Measurements from ENCODE around the gene PRKAR1A. TPM values are rescaled to one million over a fixed set of nuclear protein-coding genes. Genes with fewer than 3 reads are reported as not detected.

The PRKAR1A gene
- total RNA-seq, 1 experiment from 2014 or later: 156 TPM

- no peak for DNase-seq (ENCODE audit: low spot score)
- in situ Hi-C loops (cut with HindIII; ENCODE audit: low sequenced_read_pairs): no loop called here
Measured at GRCh38 chr17:68592682-68593641, 80.7 kb downstream of the PRKAR1A start.

DNA sequence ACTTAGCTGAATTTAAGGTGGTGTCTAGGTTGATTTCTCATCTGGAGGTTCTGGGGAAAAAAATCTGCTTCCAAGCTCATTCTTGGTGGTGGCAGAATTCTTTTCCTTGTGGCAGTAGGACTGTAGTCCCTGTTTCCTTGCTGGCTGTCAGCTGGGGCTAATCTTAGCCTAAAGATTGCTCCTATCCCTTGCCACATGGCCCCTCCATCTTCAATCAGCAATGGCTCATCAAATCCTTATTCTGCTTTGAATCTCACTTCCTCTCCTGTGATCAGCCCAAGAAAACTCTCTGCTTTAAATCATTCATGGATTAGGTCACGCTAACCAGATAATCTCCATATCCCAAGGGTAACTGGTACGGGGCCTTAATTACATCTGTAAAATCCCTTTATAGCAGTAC is 82.3 kb downstream of the PRKAR1A start:
- DNase-seq (ENCODE audit: low spot score): no peak
- in situ Hi-C loops (cut with HindIII; ENCODE audit: low sequenced_read_pairs): no loop called here

- DNase-seq (ENCODE audit: low spot score): no peak
- in situ Hi-C loops (cut with HindIII; ENCODE audit: low sequenced_read_pairs): no loop called here
Measured at GRCh38 chr17:68595496-68595895, 83.3 kb downstream of the PRKAR1A start.

GRCh38 chr17:68595986-68596385 is 83.8 kb downstream of the PRKAR1A start:
- DNase-seq (ENCODE audit: low spot score): no peak
- in situ Hi-C loops (cut with HindIII; ENCODE audit: low sequenced_read_pairs): no loop called here

GRCh38 chr17:68596411-68596945 is 84.2 kb downstream of the PRKAR1A start:
- in situ Hi-C loops (cut with HindIII; ENCODE audit: low sequenced_read_pairs): no loop called here
- no peak for DNase-seq (ENCODE audit: low spot score)

GRCh38 chr17:68598074-68598473 is 85.8 kb downstream of the PRKAR1A start:
- no peak for DNase-seq (ENCODE audit: low spot score)
- in situ Hi-C loops (cut with HindIII; ENCODE audit: low sequenced_read_pairs): no loop called here

GRCh38 chr17:68598545-68598961 is 86.3 kb downstream of the PRKAR1A start:
- DNase-seq (ENCODE audit: low spot score): no peak
- in situ Hi-C loops (cut with HindIII; ENCODE audit: low sequenced_read_pairs): no loop called here

DNA sequence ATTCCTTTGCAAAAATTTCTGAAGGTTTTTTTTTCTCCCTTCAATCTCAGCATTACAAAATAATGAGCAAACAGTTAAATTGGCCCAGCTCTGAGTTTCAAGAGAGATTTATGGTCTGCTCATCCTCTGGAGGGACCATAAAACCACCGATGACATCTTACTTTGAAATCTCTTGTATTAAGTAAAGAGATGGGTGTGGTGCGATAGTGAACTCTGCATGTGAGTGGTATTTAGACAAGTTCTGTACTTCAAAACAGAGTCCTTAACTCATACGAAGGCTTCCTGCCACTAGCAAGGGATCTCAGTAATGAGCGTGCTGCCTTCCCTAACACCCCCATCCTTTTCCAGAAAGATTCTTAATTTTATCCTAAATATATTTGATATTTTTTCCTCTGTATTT is 86.9 kb downstream of the PRKAR1A start:
- no peak for DNase-seq (ENCODE audit: low spot score)
- in situ Hi-C loops (cut with HindIII; ENCODE audit: low sequenced_read_pairs): no loop called here

GRCh38 chr17:68599552-68600066 is 87.4 kb downstream of the PRKAR1A start:
- in situ Hi-C loops (cut with HindIII; ENCODE audit: low sequenced_read_pairs): no loop called here
- DNase-seq (ENCODE audit: low spot score): no peak

DNA sequence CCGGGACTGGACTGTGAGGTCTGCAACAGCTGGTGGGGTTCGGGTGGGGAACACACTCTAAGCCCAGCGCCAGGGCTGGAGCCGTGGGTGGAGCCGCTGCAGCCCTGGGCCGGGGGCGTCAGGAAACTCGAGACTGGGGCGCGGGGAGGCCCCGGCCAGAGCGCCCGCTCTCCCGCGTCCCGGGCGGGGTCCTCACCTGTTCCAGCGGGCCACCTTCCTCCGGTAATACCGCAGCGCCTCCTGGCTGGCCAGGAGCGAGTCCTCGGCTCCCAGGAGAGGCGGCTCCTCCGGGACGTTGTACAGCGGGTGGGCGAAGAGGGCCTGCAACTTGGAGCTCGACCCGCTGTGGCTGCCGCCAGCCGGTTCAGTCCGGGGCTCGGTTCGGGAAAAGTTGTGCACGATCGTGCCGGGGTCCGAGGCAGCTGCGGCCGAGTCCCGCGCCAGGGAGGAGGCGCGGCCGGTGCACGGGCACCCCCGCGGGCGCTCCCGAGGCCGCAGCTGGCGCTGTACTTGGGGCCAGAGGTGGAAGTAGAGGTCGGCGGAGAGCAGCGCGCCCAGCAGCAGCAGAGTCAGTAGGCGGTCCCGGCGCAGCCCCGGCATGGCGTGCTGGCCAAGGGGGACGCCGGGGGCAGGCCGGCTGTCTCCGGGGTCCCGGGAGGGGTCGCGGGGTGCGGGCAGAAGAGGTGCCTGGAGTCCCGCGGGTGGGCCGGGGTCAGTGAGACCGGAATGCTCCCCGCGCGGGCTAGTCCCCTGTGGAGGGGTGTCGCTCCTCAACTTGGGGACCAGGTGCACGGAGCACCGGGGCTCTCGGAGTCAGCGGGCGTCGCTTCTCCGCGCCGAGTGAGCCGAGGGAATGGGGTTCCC is 88.1 kb downstream of the PRKAR1A start:
- no peak for DNase-seq (ENCODE audit: low spot score)
- in situ Hi-C loops (cut with HindIII; ENCODE audit: low sequenced_read_pairs): no loop called here

Other genes with a start within 250 kb of the PRKAR1A start
- 0.31 and 0.37 TPM in 2 replicates for gene SLC16A6, start 221.3 kb upstream of the PRKAR1A start, total RNA-seq (2014; rRNA removed; shearing (Covaris generic))
- gene ARSG, start 220.9 kb upstream of the PRKAR1A start, total RNA-seq (2014; rRNA removed; shearing (Covaris generic)): 4.3 and 17.3 TPM in 2 replicates
- gene WIPI1, start 54.9 kb upstream of the PRKAR1A start, total RNA-seq (2014; rRNA removed; shearing (Covaris generic)): 19.4 and 35.3 TPM in 2 replicates
- not detected in 2 replicates for gene FAM20A, start 88.9 kb downstream of the PRKAR1A start, total RNA-seq (2014; rRNA removed; shearing (Covaris generic))